HG03558 (cell line): ENCODE results near the gene SYT13.

Experiments used
- ATAC-seq: cut with Tn5 transposase; IDR thresholded peaks from one replicate; pipeline ENCODE4 v1.9.1; 2021; ENCODE audit warnings: moderate number of reproducible peaks; ENCODE audit not compliant: unreplicated experiment; ENCODE audit errors: extremely low read depth

The SYT13 gene

DNA sequence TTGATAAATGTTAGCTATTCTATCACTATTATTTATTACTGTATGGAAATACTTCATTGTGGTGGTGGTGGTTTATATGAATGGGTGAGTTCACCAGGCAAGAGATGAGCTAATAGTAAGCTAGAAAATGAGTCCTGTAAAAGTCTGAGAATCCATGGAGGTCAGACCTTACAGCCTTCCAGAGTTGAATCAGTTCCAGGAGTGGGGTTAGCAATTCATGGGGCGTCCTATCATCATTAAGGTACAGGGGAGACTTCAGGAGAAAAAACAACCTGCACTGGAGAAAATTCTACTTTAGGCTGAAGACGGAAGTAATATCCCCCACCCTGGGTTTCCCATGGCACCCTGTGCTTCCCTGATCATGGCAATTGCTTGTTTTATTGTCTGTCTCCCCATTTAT lies 6.5 kb downstream of the SYT13 start:
- no peak for ATAC-seq

DNA sequence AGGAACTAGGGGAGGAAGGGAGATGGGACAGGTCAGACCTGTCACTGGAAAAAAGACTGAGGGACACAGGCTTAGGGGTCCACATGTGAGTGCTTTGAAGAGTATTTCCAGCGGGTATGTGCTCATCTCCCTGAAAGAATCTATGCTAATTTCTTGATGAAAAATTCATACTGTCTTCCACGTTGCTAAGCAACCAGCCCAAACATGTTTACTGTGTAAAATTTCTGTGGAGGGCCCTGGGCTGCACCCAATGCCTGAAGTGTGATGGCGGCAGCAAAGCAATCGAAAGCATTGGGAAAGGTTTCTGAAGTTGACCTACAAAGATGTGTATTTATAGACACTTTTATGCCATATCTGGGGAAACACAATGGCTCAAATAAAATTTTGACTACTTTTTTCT lies 7.4 kb downstream of the SYT13 start:
- no peak for ATAC-seq

DNA sequence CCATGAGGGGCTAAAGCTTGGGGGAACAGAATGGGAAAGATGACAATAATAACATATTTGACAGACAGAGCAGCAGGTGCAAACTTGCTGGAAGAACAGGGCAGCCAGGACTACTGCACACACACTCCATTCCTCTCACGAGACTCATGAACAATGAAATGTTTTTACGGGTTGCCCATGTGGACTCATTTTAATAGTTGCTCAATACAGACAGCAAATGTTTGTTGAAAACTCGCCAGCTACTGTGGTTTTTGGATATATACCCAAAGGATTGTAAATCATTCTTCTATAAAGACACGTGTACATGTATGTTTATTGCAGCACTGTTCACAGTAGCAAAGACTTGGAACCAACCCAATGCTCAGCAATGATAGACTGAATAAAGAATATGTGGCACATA lies 10.3 kb downstream of the SYT13 start:
- ATAC-seq, result no peak

DNA sequence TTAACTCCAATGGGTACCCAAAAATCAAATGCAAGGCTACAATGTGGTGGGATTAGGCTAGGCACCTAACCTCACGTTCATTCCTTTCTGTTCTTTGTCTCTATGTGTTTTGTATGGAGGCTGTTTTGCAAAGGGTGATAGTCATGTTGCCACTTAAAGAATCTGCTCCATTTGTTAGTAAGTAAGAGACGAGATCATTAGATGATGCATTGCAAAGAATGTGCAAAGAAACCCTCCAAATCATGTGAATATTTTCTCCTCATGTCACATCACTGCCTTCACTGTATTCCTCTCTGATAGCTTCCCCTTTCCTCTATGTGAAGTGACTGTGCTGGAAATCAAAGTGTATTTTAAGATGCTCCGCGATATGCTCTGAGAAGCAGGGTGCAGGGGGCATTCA lies 11.9 kb downstream of the SYT13 start:
- no peak for ATAC-seq

DNA sequence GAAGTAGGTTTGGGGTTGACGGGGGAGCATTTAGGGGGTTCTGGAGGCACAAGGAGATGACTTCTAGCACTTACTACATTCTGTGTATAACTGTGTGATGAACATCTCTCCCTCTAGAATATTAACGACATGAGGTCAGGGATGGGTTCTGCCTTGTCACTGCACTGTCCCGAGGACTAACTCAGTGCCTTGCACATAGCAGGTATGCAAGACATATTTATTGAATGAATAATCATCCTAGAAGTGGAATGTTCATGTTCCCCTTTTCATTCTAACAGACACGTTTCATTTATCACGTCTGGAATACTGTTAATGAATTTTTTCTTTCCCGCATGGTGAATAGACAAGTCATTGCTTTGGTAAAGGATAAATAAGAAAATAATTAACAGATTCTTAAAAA lies 12.6 kb downstream of the SYT13 start:
- no peak for ATAC-seq

DNA sequence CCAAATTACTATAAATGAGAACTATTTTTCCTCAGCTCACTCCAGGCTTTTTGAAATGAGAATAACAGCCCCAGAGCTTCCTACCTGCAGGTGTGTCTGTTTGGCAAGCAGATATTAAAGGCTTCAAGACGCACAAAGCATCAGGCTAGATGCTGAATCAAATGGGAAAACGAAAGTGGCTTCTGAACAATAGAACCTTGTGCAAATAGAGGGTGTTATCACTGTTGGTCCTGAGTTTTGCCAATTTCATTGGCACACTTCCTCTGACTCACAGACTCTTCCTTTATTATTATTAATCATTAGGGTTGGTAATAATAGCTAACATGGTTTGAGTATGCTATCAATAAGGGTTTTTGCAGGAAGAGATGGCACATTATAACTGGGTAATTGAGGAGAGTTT lies 13.4 kb downstream of the SYT13 start:
- no peak for ATAC-seq

DNA sequence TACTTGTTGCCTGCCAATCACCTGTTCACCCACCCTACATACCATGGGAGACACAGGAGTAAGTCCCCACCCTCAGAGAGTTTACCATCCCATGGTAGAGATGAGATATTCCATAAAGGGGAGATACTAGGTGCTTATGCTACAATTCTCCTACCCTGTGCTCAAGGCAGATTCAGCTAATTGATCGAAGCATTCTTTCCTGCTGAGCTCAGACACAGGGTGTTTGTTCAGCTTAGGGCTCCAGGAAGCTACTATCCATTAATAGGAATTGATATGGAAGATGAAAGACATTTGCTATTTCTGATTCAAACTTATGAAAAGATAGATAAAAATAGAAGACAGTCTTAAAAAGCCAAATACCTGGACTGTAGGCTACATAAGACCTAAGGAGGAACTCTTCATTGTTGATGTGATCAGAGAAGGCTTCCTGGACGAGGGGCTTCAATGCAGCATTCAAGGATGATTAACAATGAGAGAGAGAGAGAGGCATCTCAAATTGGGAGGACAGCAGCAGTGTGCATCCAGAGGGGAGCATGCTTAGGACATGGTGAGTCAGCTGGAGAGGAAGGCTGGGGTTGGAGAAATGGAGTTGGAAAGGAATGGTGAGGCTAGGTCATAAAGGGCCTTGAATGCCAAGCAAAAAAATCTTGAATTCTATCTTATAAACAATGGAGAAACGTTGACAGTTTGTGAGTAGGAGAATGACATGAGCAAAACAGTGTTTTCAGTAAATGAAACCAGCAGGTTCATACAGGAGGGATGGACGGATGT lies 15.0 kb downstream of the SYT13 start:
- no peak for ATAC-seq

DNA sequence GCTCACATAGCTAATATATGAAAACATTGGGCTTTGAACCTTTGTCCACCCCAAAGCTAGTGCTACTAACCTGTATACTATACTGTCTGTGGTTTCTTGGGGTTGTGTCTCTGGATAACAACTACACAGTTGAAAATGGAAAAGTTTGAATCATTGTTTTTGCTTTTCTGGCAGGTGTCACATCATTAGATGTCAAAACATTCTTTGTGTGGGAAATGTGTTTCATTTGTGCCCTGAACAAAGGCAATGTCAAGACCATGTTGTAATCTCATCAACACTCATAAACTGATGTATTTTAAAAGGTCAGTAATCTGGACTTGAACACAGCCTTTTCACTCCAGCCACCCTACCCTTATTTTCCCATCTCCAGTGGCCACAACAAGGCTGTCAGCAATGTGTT lies 16.5 kb downstream of the SYT13 start:
- no peak for ATAC-seq

DNA sequence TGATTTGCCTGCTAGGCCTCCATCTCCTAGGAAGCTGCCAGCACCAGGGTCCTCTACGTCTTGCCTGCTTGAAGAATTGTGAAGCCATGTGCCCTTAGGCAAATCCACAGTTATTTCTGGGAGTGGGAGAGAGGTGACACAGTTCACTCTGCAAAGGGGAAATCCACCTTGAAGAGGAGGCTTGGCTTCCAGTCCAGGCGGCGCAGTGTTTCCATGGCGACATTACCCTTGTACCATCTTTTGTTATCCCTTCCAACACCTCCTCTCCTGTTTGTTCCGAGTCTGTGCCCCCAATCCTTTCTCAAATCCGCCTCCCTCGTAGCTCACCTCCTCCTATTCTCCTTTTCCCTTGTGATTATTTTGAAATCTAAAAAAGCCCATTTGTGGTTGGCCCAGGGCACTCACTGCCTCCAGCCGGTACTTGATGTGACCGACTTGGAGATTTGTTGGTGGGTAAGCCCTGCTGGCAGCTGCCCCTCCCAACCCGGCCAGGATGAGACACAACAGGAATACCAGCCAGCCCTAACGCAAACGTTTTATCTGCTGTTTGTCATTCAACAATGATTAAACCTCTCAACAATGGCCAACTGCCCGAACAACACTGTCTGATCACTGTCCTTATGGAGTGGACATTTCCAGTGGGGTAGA lies 18.4 kb downstream of the SYT13 start:
- no peak for ATAC-seq

DNA sequence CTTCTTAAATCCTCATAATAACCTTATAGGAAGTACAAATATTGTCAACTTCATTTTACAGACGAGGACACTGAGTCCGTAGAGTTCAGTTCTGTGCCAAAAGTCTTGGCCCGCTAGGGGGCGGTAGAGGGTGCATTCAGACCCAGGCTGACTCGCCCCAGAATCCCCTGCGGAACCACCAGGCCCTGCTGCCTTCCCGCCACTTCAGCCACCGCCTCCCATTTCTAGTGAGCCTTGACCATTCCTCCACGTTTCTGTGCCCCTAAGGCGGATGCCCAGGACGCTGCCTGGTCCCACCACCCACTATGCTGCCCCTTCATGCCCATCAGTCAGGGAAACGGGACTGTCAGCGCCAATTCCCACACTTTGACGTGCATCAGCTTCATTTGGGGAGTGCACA lies 19.1 kb downstream of the SYT13 start:
- ATAC-seq, result no peak

DNA sequence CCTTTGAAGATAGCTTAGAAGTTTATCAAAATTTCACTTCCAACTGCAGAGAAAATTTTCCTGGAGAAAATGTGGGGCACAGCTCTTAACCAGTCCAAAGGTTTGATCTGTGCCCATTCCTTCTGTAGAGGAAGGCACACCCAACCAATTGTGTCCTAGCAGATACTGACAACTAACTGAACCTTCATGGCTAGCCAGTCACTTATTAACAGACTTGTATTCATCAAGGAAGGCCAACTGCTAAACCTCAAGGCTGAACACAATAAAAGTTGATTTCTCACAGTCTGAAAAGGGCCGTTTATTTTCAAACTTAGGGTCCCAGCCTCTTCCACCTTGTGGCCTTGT lies 19.5 kb downstream of the SYT13 start:
- no peak for ATAC-seq

DNA sequence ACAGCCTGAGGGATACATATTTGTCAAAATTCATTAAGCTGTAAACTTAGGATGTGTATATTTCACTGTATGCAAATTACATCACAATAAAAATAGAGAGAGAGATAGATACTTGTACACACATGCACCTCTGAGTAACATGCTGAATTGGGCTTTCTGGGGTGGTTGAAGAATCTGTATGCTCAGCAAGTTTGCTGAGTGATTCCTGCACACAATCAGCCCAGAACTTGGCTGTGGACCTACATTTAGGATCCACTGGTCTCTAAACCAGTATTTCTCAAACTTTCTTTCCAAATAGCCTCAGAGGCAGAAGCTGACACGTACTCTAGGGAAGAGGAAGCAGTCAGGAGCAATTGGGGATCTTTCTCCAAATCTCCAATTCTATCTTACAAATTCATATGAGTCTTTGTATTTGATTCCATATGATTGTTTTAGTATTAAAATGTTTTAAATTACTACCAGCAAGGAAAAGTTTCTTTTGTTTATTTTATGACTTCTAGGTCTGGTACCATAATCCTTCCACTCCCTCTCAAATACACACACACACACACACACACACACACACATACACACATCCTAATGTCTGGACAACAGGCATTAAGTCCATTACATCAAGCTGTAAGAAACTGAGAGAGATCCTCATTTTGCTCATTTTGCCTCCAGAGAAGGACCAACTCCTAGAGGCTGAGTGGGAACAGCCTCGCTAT lies 20.0 kb downstream of the SYT13 start:
- no peak for ATAC-seq

DNA sequence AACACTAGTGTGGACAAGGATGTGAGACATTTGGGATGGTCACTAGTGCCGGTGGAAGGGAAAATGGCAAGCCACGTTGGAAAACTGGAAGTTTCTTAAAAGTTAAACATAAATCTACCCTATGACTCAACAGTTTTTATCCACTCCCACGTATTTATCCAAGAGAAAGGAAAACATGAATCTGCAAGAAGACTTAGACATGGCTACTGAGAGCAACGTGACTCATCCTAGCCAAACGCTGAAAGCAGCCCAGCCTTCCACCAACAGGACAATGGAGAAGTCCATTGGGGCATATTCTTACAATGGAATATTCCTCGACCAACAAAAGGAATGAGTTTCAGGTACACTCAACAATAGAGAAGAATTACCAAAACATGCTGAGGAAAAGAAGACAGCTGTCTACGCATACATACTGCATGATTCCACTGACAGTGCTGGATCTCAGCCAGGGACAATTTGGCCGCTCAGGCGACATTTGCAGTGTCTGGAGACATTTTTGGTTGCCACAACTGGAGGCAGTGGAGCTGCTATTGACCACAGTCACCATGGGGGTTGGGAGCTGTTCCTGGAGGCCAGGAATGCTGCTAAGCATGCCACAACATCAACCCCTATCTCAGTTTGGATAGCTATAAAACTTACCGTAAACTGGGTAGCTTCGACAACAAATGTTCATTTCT lies 21.2 kb downstream of the SYT13 start:
- no peak for ATAC-seq

DNA sequence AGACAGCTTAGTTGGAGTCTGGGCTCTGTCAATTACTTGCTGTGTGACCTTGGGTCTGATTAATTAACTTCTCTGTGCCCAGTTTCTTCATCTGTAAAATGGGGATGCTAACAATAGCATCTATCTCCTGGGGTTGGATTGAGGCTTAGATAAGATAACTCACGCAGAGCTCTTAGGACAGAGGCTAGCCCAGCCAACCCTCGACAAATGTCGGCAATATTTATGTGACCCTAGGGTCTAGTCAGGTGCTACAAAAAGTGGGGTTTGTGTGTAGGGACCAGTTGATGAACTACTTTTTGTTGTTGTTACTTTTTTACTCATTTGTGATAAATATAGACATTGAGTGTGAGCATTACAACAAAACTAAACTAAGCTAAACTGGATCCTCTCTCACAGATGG lies 22.4 kb downstream of the SYT13 start:
- ATAC-seq, result no peak

DNA sequence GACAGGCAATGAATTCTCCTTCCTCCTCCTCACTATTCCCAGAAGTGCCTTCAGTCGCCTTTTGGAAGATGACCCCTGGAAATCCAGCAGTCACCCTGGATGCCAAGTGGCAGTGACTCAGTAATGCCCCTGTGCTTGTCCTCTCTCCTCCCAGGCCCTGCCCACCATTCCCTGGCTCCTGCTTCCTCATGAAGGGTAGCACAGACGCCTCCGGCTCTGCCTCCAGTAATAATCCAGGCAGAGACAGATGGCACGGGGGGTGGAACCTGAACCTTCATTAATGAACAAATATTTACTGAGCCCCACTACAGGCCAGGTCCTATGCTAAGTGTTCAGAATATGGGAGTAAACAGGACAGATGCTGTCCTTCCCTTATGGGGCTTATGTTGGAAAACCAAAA lies 23.2 kb downstream of the SYT13 start:
- ATAC-seq, result no peak

DNA sequence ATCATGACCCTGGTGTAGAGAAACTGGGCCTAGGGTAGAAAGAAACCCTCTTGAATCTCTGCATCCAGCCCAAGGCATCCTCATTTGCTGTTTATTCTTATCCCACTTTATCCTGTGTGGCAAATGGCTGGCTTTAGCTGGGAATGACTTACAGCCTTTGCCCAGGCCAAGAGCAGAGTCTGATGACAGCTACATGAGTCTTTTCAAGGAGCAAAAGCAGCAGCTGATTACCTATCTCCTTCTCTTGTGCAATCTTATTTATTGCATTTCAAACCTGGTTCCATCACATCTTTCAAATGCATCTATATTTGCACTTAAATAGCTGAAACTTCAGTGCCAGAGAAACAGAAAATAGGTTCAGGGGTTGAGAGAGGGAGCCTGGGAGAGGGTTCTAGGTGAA lies 26.1 kb downstream of the SYT13 start:
- no peak for ATAC-seq

DNA sequence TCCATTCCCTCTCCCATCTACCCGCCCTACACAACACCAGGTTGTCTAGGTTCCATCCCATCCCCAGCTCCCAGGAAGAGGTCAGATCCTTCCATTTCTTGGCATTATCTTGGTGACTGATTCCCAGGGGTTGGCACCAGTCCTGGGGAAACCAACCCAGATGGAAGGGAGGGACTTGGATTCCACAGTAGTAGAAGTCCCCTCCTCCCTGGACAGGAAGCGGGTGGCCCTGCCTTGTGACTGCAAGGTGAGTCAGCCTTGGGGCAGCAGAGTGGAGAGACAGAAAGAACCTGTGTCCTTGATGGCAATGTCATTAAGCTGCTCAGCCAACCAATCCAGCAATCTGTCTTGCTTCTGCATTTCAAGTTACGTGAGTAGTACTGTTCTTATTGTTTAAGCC lies 26.5 kb downstream of the SYT13 start:
- no peak for ATAC-seq

DNA sequence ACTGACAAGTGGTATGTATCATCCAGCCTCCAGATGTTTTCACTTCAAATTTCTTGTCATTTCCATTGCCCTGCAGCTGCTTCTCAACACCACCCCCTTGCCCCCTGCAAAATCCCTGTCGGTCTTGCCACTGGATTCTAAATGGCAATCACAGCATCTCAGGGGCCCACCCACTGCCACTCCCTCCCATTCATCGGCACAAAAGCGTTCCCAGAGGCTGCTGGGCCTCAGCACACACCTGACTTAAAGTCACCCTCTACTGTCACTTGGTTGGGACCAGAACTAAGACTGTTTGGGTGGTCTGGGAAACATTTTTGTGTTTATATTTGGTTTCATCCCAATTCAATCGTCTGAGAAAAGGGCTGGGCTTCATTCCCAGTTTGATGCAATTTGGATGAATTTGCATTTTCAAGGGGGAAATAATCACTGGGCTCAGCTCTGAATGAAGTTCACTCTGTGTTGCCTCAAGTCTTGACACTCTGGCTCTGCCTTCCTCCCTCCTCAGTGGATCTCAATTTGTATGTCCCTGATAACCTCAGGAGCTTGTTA lies 27.1 kb downstream of the SYT13 start:
- ATAC-seq, result no peak

DNA sequence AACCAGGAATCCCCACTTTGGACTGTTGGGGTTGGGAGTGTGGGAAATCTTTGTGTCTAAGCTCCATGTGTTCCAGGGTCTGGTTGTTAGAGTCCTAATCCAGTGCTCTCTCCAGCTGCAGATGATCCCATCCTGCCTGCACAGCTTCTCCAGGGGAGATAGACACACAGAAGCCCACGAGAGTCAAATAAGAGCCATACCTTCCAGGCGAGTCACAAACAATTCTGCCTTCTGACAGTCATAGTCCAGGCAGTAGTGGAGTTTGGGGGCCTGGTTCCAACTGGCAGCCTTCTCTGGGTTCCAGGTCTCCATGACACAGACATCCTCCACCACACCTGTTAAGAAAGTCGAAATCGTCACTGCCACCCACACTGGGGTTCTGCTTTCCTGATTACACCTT lies 32.1 kb downstream of the SYT13 start:
- ATAC-seq, result no peak

DNA sequence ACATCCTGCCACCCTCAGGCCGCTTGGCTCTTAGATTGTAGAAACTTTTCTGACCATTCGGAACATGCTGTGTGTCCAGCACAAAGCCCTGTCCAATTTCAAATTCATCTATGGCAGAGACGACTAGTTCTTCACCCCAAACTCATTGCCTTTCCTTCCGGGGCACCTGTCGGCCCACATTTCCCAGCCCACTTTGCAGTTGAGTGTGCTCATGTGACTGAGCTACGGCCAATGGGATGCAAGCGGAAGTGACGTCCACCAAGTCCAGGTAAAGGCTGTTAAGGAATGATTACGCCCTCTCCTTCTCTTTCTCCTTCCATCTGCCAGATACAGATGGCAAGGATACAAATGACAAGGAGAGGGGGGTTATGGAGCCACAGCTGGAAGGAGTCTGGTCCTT lies 32.5 kb downstream of the SYT13 start:
- ATAC-seq, result no peak

DNA sequence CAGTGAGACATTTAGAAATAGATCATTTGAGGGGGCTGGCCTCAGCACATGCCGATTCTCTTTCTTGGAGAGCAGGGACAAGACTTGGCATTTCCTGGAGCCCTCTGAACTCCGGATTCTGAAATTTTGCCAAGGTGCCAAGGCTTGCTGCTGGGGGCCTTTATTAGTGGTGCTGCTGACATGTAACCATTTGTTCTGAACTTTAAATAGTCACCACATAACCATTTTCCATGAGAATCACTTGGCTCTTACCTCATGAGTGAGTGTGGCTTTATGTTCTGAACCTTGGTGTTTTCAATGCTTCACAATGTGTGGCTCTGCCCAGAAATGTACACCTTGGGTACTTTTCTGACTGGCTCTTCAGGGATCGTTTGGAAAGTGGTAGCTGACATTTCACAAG lies 33.3 kb downstream of the SYT13 start:
- ATAC-seq, result no peak
